Posterior vena cava (tissue), 2 donors: ENCODE results near the gene MGLL. TPM values are rescaled to one million over a fixed set of nuclear protein-coding genes. Genes with fewer than 3 reads are reported as not detected.

ENCODE experiments used
- DNase-seq: peaks from one replicate; pipeline ENCODE4 v3.0.0-alpha.2; 2020; ENCODE audit warnings: low spot score
- intact Hi-C, 2 donors: fragments of 100-400 bp; cut with DNase I; formaldehyde crosslinking; loops; one replicate each; pipeline versions ENCODE4 v1.14.1 to v1.14.2; 2022 to 2023
- total RNA-seq, 2 donors: library from RNA; stranded (reverse); fragmentation: NEBNext Ultra II Directional; extraction: Animal tissue kit (Norgen Biotek cat#: 25700); gene quantifications; one replicate each; pipeline ENCODE4 v1.2.1, GENCODE V29; 2021
- donor health status: DM: yes; HTN: yes; CAD: no.
- donor health status: DM: yes; HTN: yes; CAD: no.

The MGLL gene
- total RNA-seq, 2 donors from 2014 or later, result 107 to 216 TPM

DNA sequence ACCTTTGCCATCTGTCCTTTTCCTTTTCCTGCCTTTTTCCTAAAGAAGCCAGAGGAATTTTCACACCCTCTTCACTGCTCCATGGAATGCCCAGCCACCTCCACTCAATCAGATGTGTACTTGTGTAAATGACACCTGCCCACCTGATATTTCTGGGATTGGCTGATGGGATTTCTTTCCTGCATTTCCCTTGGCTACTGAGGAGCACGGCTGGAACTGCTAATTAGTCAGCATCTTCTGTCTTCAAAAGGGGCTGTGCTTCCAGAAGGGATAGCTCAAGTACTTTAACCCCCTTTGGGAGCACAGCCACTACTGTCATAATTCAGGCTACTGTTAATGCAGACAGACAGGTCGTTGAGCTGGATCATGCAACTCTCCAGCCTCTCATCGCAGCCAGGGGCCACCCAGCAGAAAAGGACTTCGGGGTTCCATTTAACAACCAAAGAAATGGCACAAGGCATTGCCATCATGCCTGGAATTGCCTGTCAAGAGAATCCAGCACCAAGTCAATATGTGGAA, 38.6 kb downstream of the MGLL start:
- intact Hi-C loops, result no loop called here
- DNase-seq, result no peak

GRCh38 chr3:127783166-127783565, 39.1 kb downstream of the MGLL start:
- intact Hi-C loops, result no loop called here
- peak; percentile 77 for DNase-seq

DNA sequence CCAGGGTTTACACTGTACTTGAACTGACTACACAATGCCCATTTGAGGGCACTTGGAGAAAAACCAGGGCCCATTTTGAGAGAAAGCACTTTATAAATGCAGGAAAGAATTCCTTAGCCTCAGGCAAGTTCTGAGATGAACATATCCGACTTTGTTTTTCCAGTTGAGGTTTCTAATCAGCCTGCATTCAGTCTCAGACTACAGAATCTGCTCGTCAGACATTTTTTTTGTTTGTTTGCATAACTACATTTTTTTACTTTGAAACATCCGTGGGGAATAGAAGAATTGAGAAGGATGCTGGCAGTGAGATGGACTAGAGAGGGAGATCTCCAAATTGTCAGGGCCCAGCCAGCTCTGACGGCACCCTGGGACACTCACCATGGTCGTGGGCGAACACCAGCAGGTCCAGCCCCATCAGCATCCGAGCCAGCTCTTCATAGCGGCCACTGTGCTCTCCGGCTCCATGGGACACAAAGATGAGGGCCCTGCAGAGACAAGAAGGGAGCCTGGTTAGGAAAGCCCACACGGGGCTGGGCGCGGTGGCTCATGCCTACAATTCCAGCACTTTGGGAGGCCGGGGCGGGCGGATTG, 40.8 kb downstream of the MGLL start:
- intact Hi-C loops, result no loop called here
- DNase-seq, result peak; percentile 85

DNA sequence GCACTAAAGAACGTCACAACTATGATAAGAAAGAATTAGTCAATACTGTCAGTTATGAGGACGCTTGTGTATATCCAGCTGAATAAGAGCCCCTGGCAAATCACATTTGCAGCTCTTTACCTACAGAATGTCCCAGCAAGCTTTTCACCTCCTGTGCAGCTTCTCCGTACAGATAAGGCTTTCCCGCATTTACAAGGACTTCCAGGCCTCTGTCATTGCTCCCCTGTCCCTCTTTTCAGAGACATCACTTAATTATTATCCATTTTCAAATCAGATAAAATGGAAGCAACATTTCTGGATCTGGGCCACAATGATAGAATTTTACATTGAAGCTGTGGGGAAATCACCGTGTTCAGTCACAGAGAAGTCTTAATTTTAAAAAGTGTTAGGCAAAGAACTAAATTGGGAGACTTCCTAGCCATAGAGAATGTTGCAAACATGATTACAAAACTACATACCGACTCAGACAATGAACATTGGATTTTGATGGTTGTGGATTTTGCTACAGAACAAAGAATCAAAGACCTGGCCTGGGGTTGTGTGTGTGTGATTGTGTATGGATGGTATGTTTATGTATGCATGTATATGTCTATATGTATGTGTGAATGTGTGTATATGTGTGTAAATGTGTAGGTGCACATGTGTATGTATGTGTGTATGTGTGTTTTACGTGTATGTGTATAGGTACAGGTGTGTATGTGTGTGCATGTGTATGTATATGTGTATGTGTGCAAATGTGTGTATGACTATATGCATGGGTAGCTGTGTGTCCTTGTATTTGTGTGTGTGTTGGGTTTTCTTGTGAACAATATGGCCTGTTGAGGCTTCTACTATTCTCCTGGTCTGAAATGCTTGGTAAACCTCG, 41.5 kb downstream of the MGLL start:
- intact Hi-C loops, result no loop called here
- peak; percentile 1 for DNase-seq

- intact Hi-C loops, result no loop called here
- peak; percentile 3 for DNase-seq
Measured at GRCh38 chr3:127779747-127780146, 42.6 kb downstream of the MGLL start.

DNA sequence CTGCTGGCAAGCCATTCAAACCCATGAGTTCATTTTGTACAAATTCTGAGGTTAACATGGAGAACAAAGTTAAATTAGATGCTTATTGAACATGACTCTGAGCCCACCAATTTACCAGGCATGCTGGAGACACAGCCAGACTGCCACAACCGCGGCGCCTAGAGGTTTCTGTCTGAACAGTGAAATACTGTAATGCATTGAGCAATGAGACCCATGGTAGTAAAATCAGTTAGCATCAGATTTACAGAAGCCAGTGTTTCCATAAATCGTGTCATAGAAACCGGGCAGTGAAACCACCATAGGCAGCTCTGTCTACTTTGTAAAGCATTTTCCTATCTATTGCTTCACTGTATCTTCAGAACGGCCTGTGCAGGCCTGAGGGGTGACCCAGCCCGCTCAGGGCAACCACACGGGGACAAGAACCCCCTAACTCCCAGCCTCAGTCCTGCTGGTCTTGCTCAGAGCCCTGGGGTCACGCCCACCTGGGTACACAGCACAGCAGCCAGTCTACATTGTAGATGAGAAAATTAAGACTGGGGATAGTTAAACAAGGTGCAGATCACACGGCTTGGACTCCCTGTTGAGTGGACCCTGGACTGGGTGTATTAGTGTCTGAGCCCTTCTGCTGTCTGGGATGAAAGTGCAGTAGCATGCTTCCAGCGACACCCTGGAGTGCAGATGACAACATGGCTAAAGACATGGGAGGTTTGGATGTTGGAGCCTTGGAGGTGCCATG, 44.2 kb downstream of the MGLL start:
- DNase-seq, result peak; percentile 58
- intact Hi-C loops, result loop anchor here in 1 of 2 donors (1.0 kb wide), 1 partner anchor 41 kb away; no protein-coding TSS in a partner anchor

DNA sequence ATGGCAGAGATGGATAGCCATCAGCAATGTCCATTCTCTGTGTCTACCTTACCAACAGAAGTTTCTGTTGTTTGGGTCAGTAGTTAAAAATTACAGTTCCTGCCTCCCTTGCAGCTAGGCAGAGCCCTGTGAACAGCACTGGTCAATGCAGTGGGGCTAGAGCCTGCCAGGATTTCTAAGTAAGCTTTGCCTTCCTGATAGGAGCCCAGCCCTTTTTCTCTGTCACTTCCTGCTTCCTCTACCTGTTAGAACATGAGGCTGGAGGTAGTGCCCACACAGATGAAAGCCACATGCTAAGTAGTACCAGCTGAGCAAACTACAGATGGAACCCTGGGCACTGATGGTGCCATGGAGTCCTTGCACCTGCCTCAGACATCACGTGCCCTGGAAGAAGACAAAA, 45.0 kb downstream of the MGLL start:
- intact Hi-C loops, result loop anchor here in 1 of 2 donors (1.0 kb wide), 1 partner anchor 42 kb away; no protein-coding TSS in a partner anchor
- peak; percentile 13 for DNase-seq

DNA sequence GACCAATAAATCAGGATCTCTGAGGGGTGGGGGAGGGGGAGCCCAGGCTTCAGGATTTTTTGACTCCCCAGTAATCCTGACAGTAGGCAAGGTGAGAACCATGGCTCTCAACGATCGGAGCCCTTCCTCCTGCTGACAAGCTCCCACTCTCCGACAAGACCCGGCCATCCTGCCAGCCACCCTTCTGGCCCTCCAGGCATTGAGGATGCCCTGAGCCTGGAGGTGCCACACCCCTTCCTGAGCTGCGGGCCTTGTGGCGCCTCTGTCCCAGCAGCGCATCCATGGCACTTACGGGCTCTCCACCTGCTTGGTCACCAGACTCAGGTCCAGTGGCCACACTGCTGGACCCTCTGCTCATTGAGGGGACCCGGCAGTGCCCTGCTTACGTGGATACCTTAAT, 46.0 kb downstream of the MGLL start:
- intact Hi-C loops, result no loop called here
- DNase-seq, result peak; percentile 67

- peak; percentile 80 for DNase-seq
- intact Hi-C loops, result no loop called here
Measured at GRCh38 chr3:127775398-127776109, 46.8 kb downstream of the MGLL start.

DNA sequence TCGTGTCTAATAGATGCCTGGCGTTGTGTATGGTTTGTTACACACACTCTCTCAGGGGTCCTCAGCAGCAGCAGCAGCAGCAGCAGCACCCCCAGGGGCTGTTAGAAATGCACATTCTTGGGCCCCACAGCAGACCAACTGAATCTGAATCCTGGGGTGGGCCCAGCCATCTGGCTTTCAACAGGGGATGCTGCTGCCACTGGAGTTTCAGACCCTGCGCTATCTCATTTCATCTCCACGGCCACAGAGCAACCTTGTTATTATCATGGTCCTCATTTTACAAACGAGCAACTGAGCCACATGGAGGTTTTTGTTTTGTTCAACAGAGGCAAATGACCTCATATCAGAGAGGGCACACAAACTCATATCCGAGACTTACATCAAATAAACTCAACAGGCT, 47.7 kb downstream of the MGLL start:
- intact Hi-C loops, result no loop called here
- peak; percentile 23 for DNase-seq

GRCh38 chr3:127773752-127774395, 48.4 kb downstream of the MGLL start:
- peak; percentile 50 for DNase-seq
- intact Hi-C loops, result no loop called here

GRCh38 chr3:127772827-127773751, 49.2 kb downstream of the MGLL start:
- peak; percentile 49 for DNase-seq
- intact Hi-C loops, result no loop called here

DNA sequence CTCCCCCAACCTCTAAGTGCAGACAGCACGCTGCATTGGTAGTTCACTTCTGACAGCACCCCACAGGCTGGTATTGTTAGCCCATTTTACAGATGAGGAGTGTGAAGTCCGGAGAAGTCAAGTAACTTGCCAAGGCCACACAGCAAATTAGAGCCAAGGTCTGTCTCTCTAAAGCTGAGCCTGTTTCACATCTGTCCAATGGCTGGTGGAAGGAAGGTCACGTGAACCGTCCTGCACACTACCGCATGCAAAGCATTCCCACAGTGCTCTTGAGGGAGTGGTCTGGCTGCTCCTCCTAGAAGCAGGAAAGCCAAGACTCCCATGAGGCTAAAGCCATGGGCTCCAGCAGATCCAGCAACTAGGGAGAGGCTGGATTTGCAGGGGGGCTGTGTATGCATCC, 50.0 kb downstream of the MGLL start:
- DNase-seq, result peak; percentile 24
- intact Hi-C loops, result no loop called here

- intact Hi-C loops, result no loop called here
- peak; percentile 25 for DNase-seq
Measured at GRCh38 chr3:127771746-127772145, 50.6 kb downstream of the MGLL start.

GRCh38 chr3:127770671-127771355, 51.5 kb downstream of the MGLL start:
- intact Hi-C loops, result no loop called here
- peak; percentile 69 for DNase-seq

GRCh38 chr3:127769284-127770081, 52.8 kb downstream of the MGLL start:
- intact Hi-C loops, result no loop called here
- DNase-seq, result peak; percentile 46
